HEK293 (cell line): ENCODE results near the gene SLC47A2.

Source experiments
- CTCF ChIA-PET: fragments of 350-600 bp; formaldehyde crosslinking; extraction: SDS; loops from one replicate; lab custom pipeline; 2021; ENCODE audit warnings: antibody characterized with exemption; lab: Yijun Ruan, JAX
- POLR2A ChIA-PET: fragments of 300-600 bp; formaldehyde crosslinking; extraction: SDS; loops from one replicate; lab custom pipeline; 2020; ENCODE audit warnings: antibody characterized with exemption, inconsistent platforms; lab: Yijun Ruan, JAX
- H3K27ac ChIP-seq: fragments of 200-500 bp; sonication (Bioruptor generic); 2 replicates; pipeline ENCODE4 v1.5.1; 2014; ENCODE audit warnings: low read depth, low read length, control low read depth, inconsistent platforms; ENCODE audit errors: extremely low read depth
- H3K36me3 ChIP-seq, 2 experiments: fragments of 200-500 bp in 1 of 2; sonication (Bioruptor generic) in 1 of 2; 1 replicate in 1 of 2; 2 replicates in 1 of 2; pipeline ENCODE4 v1.5.1; 2014 to 2017; ENCODE audit warnings: inconsistent platforms in 2 of 2, low read length in 2 of 2; ENCODE audit not compliant: control insufficient read depth in 2 of 2, insufficient read depth in 1 of 2
- H3K4me1 ChIP-seq: fragments of 200-500 bp; sonication (Bioruptor generic); 2 replicates; pipeline ENCODE4 v1.5.1; 2014; ENCODE audit warnings: mild to moderate bottlenecking, low read length, inconsistent platforms; ENCODE audit not compliant: control insufficient read depth, insufficient read depth
- H3K4me3 ChIP-seq: 2 replicates; pipeline ENCODE4 v1.5.1; 2011; ENCODE audit warnings: low read depth, mild to moderate bottlenecking, control low read depth, low read length, moderate library complexity
- H3K9me3 ChIP-seq: fragments of 200-500 bp; sonication (Bioruptor generic); 2 replicates; pipeline ENCODE4 v1.5.1; 2014; ENCODE audit warnings: low read depth, low read length, inconsistent platforms; ENCODE audit not compliant: control insufficient read depth, insufficient read depth
- AEBP2 ChIP-seq: fragments of 450-650 bp; formaldehyde crosslinking; IDR thresholded peaks from 2 replicates; pipeline ENCODE4 v1.5.1; 2016; ENCODE audit warnings: missing biosample characterization, missing genetic modification characterization, borderline replicate concordance
- GLIS1 ChIP-seq: fragments of 450-650 bp; formaldehyde crosslinking; IDR thresholded peaks from 2 replicates; pipeline ENCODE4 v1.5.1; 2016; ENCODE audit warnings: missing biosample characterization, missing genetic modification characterization
- GLIS2 ChIP-seq: fragments of 450-650 bp; formaldehyde crosslinking; IDR thresholded peaks from 2 replicates; pipeline ENCODE4 v1.5.1; 2016; ENCODE audit warnings: missing biosample characterization, missing genetic modification characterization
- HOXA7 ChIP-seq: sonication (generic); formaldehyde crosslinking; IDR thresholded peaks from 2 replicates; pipeline ENCODE4 v1.8.1; 2022; ENCODE audit warnings: missing genetic modification reagents, borderline replicate concordance
- MYNN ChIP-seq: fragments of 450-650 bp; formaldehyde crosslinking; IDR thresholded peaks from 2 replicates; pipeline ENCODE4 v1.5.1; 2016; ENCODE audit warnings: missing biosample characterization, missing genetic modification characterization, borderline replicate concordance
- OVOL3 ChIP-seq: fragments of 450-650 bp; formaldehyde crosslinking; IDR thresholded peaks from 2 replicates; pipeline ENCODE4 v1.5.1; 2016; ENCODE audit warnings: missing biosample characterization, missing genetic modification characterization
- RBAK ChIP-seq: fragments of 450-650 bp; formaldehyde crosslinking; IDR thresholded peaks from 2 replicates; pipeline ENCODE4 v1.5.1; 2016; ENCODE audit warnings: missing biosample characterization, missing genetic modification characterization
- WT1 ChIP-seq: fragments of 450-650 bp; formaldehyde crosslinking; IDR thresholded peaks from 2 replicates; pipeline ENCODE4 v1.5.1; 2016; ENCODE audit warnings: missing biosample characterization, missing genetic modification characterization
- ZBTB17 ChIP-seq: fragments of 450-650 bp; formaldehyde crosslinking; IDR thresholded peaks from 2 replicates; pipeline ENCODE4 v1.5.1; 2016; ENCODE audit warnings: missing biosample characterization, missing genetic modification characterization
- ZBTB48 ChIP-seq: fragments of 450-650 bp; formaldehyde crosslinking; IDR thresholded peaks from 2 replicates; pipeline ENCODE4 v1.5.1; 2016; ENCODE audit warnings: missing biosample characterization, missing genetic modification characterization
- ZFHX2 ChIP-seq: fragments of 450-650 bp; formaldehyde crosslinking; conservative IDR thresholded peaks from 2 replicates; pipeline ENCODE4 v1.5.1; 2016; ENCODE audit warnings: missing biosample characterization, missing genetic modification characterization
- ZNF112 ChIP-seq: fragments of 450-650 bp; formaldehyde crosslinking; IDR thresholded peaks from 2 replicates; pipeline ENCODE4 v1.5.0; 2017; ENCODE audit warnings: missing biosample characterization, missing genetic modification characterization
- ZNF24 ChIP-seq: fragments of 450-650 bp; formaldehyde crosslinking; IDR thresholded peaks from 2 replicates; pipeline ENCODE4 v1.5.1; 2016; ENCODE audit warnings: missing biosample characterization, missing genetic modification characterization
- ZNF335 ChIP-seq: fragments of 450-650 bp; formaldehyde crosslinking; conservative IDR thresholded peaks from 2 replicates; pipeline ENCODE4 v1.5.1; 2016; ENCODE audit warnings: missing biosample characterization, missing genetic modification characterization
- ZNF404 ChIP-seq: fragments of 450-650 bp; formaldehyde crosslinking; IDR thresholded peaks from 2 replicates; pipeline ENCODE4 v1.5.1; 2017; ENCODE audit warnings: missing biosample characterization, missing genetic modification characterization
- ZNF514 ChIP-seq: fragments of 450-650 bp; formaldehyde crosslinking; IDR thresholded peaks from 2 replicates; pipeline ENCODE4 v1.5.1; 2016; ENCODE audit warnings: missing biosample characterization, missing genetic modification characterization
- ZNF544 ChIP-seq: fragments of 450-650 bp; formaldehyde crosslinking; IDR thresholded peaks from 2 replicates; pipeline ENCODE4 v1.5.0; 2017; ENCODE audit warnings: missing biosample characterization, missing genetic modification characterization
- ZNF596 ChIP-seq: fragments of 450-650 bp; IDR thresholded peaks from 2 replicates; pipeline ENCODE4 v1.5.0; 2018; ENCODE audit warnings: missing biosample characterization, mild to moderate bottlenecking, missing genetic modification characterization, moderate library complexity
- ZNF600 ChIP-seq: fragments of 450-650 bp; formaldehyde crosslinking; IDR thresholded peaks from 2 replicates; pipeline ENCODE4 v1.5.1; 2016; ENCODE audit warnings: missing biosample characterization, missing genetic modification characterization
- ZNF624 ChIP-seq: fragments of 450-650 bp; formaldehyde crosslinking; IDR thresholded peaks from 2 replicates; pipeline ENCODE4 v1.5.1; 2017; ENCODE audit warnings: missing biosample characterization, missing genetic modification characterization
- ZNF792 ChIP-seq: fragments of 450-650 bp; formaldehyde crosslinking; IDR thresholded peaks from 2 replicates; pipeline ENCODE4 v1.5.1; 2016; ENCODE audit warnings: missing biosample characterization, missing genetic modification characterization
- ZSCAN30 ChIP-seq: fragments of 450-650 bp; IDR thresholded peaks from 2 replicates; pipeline ENCODE4 v1.5.1; 2018; ENCODE audit warnings: missing biosample characterization, mild to moderate bottlenecking, missing genetic modification characterization, moderate library complexity
- TF ChIP-seq, protein P1 (sequence below): fragments of 450-650 bp; formaldehyde crosslinking; IDR thresholded peaks from 2 replicates; pipeline ENCODE4 v1.5.1; 2016; ENCODE audit warnings: missing biosample characterization, missing genetic modification characterization, low read depth
- TF ChIP-seq, protein P2 (sequence below): fragments of 450-650 bp; formaldehyde crosslinking; IDR thresholded peaks from 2 replicates; pipeline ENCODE4 v1.5.1; 2016; ENCODE audit warnings: missing biosample characterization, missing genetic modification characterization
- TF ChIP-seq, protein P3 (sequence below): IDR thresholded peaks from 2 replicates; pipeline ENCODE4 v1.6.1; 2011; ENCODE audit warnings: mild to moderate bottlenecking, low read depth, low read length, borderline replicate concordance

The SLC47A2 gene

GRCh38 chr17:19728084-19728495 is 11.7 kb upstream of the SLC47A2 start:
- no peaks in the 10 kb centered on the region for H3K9me3 ChIP-seq
- ChIA-PET POLR2A (interaction anchor here (1.2 to 4.1 kb wide), 3 partner anchors 10 to 80 kb away, joined by 3 to 25 read pairs (median 6); partner anchors contain the start of gene ALDH3A2), CTCF (interaction anchor here (0.5 to 2.6 kb wide), 10 partner anchors 9 to 365 kb away, joined by 3 to 21 read pairs (median 4); partner anchors contain the start of gene B9D1)
- no peak overlapping the region for H3K4me3 ChIP-seq
- H3K36me3 ChIP-seq, result no peaks in the 10 kb centered on the region
- 0 out of 2 replicates have a peak, but pooled peaks have one; percentile 29 for TF ChIP-seq ZSCAN30 (tag by site-specific recombination)
- TF ChIP-seq ZNF404 (tag by site-specific recombination), result no peak
- TF ChIP-seq ZBTB48, result peak; percentile 47; the same call in 1 of the 2 replicates
- TF ChIP-seq ZNF335 (tag by site-specific recombination), result peak; percentile 80
- TF ChIP-seq AEBP2, result no peak
- peak; percentile 71 for TF ChIP-seq GLIS1 (tag by site-specific recombination)
- TF ChIP-seq ZNF24 (tag by site-specific recombination), result no peak
- TF ChIP-seq ZNF792 (tag by site-specific recombination), result no peak
- TF ChIP-seq HOXA7 (CRISPR knock-in tag), result no peak
- TF ChIP-seq ZNF112 (tag by site-specific recombination), result no peak
- 0 out of 2 replicates have a peak, but pooled peaks have one; percentile 54 for TF ChIP-seq ZNF600 (tag by site-specific recombination)
- TF ChIP-seq ZNF544 (tag by site-specific recombination), result 0 out of 2 replicates have a peak, but pooled peaks have one; percentile 30
- no peak for TF ChIP-seq WT1 (tag by site-specific recombination)
- TF ChIP-seq, protein P1, sequence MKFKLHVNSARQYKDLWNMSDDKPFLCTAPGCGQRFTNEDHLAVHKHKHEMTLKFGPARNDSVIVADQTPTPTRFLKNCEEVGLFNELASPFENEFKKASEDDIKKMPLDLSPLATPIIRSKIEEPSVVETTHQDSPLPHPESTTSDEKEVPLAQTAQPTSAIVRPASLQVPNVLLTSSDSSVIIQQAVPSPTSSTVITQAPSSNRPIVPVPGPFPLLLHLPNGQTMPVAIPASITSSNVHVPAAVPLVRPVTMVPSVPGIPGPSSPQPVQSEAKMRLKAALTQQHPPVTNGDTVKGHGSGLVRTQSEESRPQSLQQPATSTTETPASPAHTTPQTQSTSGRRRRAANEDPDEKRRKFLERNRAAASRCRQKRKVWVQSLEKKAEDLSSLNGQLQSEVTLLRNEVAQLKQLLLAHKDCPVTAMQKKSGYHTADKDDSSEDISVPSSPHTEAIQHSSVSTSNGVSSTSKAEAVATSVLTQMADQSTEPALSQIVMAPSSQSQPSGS (tag by site-specific recombination), result no peak
- TF ChIP-seq, protein P2, sequence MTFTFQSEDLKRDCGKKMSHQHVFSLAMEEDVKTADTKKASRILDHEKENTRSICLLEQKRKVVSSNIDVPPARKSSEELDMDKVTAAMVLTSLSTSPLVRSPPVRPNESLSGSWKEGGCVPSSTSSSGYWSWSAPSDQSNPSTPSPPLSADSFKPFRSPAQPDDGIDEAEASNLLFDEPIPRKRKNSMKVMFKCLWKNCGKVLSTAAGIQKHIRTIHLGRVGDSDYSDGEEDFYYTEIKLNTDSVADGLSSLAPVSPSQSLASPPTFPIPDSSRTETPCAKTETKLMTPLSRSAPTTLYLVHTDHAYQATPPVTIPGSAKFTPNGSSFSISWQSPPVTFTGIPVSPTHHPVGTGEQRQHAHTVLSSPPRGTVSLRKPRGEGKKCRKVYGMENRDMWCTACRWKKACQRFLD (tag by site-specific recombination), result no peak
- no peak for TF ChIP-seq RBAK (tag by site-specific recombination)
- TF ChIP-seq ZNF624, result no peak
- TF ChIP-seq, protein P3, sequence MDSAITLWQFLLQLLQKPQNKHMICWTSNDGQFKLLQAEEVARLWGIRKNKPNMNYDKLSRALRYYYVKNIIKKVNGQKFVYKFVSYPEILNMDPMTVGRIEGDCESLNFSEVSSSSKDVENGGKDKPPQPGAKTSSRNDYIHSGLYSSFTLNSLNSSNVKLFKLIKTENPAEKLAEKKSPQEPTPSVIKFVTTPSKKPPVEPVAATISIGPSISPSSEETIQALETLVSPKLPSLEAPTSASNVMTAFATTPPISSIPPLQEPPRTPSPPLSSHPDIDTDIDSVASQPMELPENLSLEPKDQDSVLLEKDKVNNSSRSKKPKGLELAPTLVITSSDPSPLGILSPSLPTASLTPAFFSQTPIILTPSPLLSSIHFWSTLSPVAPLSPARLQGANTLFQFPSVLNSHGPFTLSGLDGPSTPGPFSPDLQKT, result no peak
- peak; percentile 22; the same call in 1 of the 2 replicates for TF ChIP-seq ZBTB17 (tag by site-specific recombination)
- no peak for TF ChIP-seq MYNN
- no peak for TF ChIP-seq GLIS2 (tag by site-specific recombination)
- TF ChIP-seq ZNF596 (tag by site-specific recombination), result no peak
- no peak for TF ChIP-seq ZNF514 (tag by site-specific recombination)
- TF ChIP-seq ZFHX2, result no peak
- TF ChIP-seq OVOL3, result no peak
- 0 out of 2 replicates have a peak, but pooled peaks cover 2% of the 10 kb centered on the region for H3K4me1 ChIP-seq
- H3K27ac ChIP-seq, result no peak overlapping the region
